Measurements from ENCODE around the gene SLC19A3.

DNA sequence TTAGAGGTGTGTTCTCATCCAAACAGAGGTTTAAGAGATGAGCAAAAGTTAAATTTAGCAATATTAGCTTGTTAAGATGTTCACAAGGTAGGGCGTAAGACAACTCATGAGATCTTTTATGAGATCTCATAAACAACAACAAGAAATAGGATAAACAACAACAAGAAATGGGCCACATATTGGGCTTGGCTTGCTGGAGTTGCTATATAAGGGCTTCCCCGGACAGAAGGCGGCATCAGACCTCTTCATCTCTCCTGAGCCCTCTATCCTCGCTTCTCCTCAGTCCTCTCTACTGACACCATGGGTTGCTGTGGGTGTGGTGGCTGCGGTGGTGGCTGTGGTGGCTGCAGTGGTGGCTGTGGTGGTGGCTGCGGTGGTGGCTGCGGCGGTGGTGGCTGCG lies 27.8 kb upstream of the SLC19A3 start, which contains the start of gene SCYGR8:
- TF ChIP-seq, protein P1, sequence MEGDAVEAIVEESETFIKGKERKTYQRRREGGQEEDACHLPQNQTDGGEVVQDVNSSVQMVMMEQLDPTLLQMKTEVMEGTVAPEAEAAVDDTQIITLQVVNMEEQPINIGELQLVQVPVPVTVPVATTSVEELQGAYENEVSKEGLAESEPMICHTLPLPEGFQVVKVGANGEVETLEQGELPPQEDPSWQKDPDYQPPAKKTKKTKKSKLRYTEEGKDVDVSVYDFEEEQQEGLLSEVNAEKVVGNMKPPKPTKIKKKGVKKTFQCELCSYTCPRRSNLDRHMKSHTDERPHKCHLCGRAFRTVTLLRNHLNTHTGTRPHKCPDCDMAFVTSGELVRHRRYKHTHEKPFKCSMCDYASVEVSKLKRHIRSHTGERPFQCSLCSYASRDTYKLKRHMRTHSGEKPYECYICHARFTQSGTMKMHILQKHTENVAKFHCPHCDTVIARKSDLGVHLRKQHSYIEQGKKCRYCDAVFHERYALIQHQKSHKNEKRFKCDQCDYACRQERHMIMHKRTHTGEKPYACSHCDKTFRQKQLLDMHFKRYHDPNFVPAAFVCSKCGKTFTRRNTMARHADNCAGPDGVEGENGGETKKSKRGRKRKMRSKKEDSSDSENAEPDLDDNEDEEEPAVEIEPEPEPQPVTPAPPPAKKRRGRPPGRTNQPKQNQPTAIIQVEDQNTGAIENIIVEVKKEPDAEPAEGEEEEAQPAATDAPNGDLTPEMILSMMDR (conservative IDR thresholded peaks at IDR 0.05; ENCODE audit: low read depth, low read length) = no peak
- no peak for TF ChIP-seq EZH2 (IDR thresholded peaks at IDR 0.05; ENCODE audit: borderline replicate concordance, low read depth, low read length, poor library complexity, severe bottlenecking)

Measured in A673 (cell line).